A549 (cell line): Measurements from ENCODE around the gene KIAA0930.

Experiments used
- CHD2 ChIP-seq: fragments of 150-350 bp; IDR thresholded peaks from 2 replicates; pipeline ENCODE4 v1.6.1; 2014; ENCODE audit warnings: low read length; ENCODE audit not compliant: partially characterized antibody
- CHD4 ChIP-seq: fragments of 200-600 bp; sonication (generic); IDR thresholded peaks from 2 replicates; pipeline ENCODE4 v1.6.1; 2016; ENCODE audit warnings: antibody characterized with exemption, mild to moderate bottlenecking, borderline replicate concordance
- CTCF ChIP-seq: fragments of >200 bp; sonication (Bioruptor Twin); formaldehyde crosslinking; IDR thresholded peaks from 3 replicates; pipeline ENCODE4 v1.5.1; 2016
- EP300 ChIP-seq, 2 experiments: fragments of >200 bp; sonication (Bioruptor Twin); formaldehyde crosslinking; IDR thresholded peaks; 2 replicates in 1 of 2; 3 replicates in 1 of 2; pipeline ENCODE4 v1.6.1; 2016 to 2017
- HOXA7 ChIP-seq: fragments of 250-450 bp; sonication (Bioruptor Pico); IDR thresholded peaks from 2 replicates; pipeline ENCODE4 v1.5.0; 2020; ENCODE audit warnings: mild to moderate bottlenecking, moderate library complexity
- JUN ChIP-seq, 2 experiments: fragments of >200 bp; sonication (Bioruptor Twin); formaldehyde crosslinking; IDR thresholded peaks; 2 replicates in 1 of 2; 3 replicates in 1 of 2; pipeline ENCODE4 v1.6.1; 2016 to 2017
- MAFK ChIP-seq: fragments of 450-650 bp; IDR thresholded peaks from 2 replicates; pipeline ENCODE4 v1.6.1; 2014; ENCODE audit not compliant: partially characterized antibody
- MYC ChIP-seq: IDR thresholded peaks from 2 replicates; pipeline ENCODE4 v1.6.1; 2012; ENCODE audit warnings: mild to moderate bottlenecking, inconsistent platforms, low read length, improper control_type of control experiment, borderline replicate concordance
- POLR2A ChIP-seq: IDR thresholded peaks from 2 replicates; pipeline ENCODE4 v1.6.1; 2012; ENCODE audit warnings: mild to moderate bottlenecking, low read length
- POLR2AphosphoS2 ChIP-seq: conservative IDR thresholded peaks from 2 replicates; pipeline ENCODE4 v1.6.1; 2012; ENCODE audit warnings: low read length, improper control_type of control experiment, inconsistent platforms
- RAD21 ChIP-seq, 2 experiments: fragments of >200 bp in 1 of 2; sonication (Bioruptor Twin) in 1 of 2; formaldehyde crosslinking in 1 of 2; IDR thresholded peaks in 1 of 2; conservative IDR thresholded peaks in 1 of 2; 2 replicates in 1 of 2; 3 replicates in 1 of 2; pipeline ENCODE4 v1.6.1; 2012 to 2018; ENCODE audit warnings: inconsistent platforms in 1 of 2
- USF2 ChIP-seq: fragments of 450-650 bp; IDR thresholded peaks from 2 replicates; pipeline ENCODE4 v1.6.1; 2014; ENCODE audit warnings: antibody characterized with exemption
- TF ChIP-seq, protein P1 (sequence below): fragments of 150-350 bp; IDR thresholded peaks from 2 replicates; pipeline ENCODE4 v1.6.1; 2014; ENCODE audit warnings: low read depth, mild to moderate bottlenecking, low read length
- TF ChIP-seq, protein P2 (sequence below): IDR thresholded peaks from 2 replicates; pipeline ENCODE4 v1.6.1; 2012

GRCh38 chr22:45230026-45230721, 10.5 kb downstream of the KIAA0930 start:
- TF ChIP-seq MYC (no peak), CTCF (no peak), EP300 (IDR thresholded peaks at IDR 0.05) (no peak), POLR2A (no peak), USF2 (no peak), POLR2AphosphoS2 (no peak), RAD21 (conservative IDR thresholded peaks at IDR 0.05 in 1 of 2, IDR thresholded peaks at IDR 0.05 in 1 of 2) (no peak), JUN (IDR thresholded peaks at IDR 0.05) (no peak), HOXA7 (CRISPR knock-in tag) (no peak), MAFK (no peak), CHD4 (no peak), CHD2 (no peak)
- TF ChIP-seq, protein P1, sequence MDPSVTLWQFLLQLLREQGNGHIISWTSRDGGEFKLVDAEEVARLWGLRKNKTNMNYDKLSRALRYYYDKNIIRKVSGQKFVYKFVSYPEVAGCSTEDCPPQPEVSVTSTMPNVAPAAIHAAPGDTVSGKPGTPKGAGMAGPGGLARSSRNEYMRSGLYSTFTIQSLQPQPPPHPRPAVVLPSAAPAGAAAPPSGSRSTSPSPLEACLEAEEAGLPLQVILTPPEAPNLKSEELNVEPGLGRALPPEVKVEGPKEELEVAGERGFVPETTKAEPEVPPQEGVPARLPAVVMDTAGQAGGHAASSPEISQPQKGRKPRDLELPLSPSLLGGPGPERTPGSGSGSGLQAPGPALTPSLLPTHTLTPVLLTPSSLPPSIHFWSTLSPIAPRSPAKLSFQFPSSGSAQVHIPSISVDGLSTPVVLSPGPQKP = no peak
- TF ChIP-seq, protein P2, sequence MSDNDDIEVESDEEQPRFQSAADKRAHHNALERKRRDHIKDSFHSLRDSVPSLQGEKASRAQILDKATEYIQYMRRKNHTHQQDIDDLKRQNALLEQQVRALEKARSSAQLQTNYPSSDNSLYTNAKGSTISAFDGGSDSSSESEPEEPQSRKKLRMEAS = no peak
